GM18520 (cell line): ENCODE data around the gene ATP2B1.

Experiments used
- ATAC-seq: cut with Tn5 transposase; IDR thresholded peaks from one replicate; pipeline ENCODE4 v1.9.1; 2021; ENCODE audit not compliant: unreplicated experiment

The ATP2B1 gene

DNA sequence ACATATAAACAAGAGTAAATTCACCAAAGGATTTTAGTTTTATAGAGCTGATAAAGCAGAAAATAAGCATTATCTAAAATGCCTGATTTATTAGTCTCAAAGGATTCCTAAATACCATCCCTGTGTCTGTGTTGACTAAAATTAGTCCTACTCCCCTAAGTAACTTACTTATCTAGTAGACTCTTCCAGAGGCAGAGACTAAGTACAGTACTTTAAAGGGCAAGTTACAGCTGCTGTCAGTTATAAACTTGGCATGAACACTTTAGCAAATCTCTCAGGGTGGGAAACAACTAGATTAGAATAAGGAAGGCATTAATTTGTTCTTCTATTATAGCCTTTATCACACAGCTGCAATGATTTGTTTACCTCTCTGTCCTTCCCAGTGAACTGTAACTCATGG lies 46.0 kb downstream of the ATP2B1 start:
- ATAC-seq = no peak

DNA sequence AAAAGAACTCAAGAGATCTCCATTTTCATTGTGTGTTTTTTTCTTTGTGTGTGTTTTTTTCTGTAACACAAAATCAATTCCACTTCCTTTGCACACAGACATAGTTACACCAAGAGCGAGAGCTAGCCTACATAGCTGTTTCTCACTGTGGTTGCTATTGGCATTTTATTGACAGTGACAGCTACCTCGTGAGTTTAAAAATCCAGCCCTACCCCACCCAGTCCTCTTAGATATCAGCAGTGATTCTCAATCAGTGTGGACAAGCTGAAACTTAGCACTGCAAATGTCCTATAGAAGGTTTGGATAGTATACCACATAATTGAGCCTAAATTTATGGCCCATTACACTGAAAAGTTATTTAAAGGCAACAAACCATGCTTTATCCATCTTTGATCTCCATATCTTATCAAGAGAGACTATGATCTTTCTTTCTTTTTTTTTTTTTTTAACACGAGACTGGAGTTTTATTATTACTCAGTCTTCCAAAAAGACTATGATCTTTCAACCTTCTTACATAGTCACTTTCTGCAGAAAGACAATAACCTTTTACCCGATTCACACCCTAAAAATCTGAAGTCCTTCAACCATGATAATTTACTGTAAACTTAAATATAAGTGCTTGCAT lies 46.8 kb downstream of the ATP2B1 start:
- peak; percentile 27 for ATAC-seq

DNA sequence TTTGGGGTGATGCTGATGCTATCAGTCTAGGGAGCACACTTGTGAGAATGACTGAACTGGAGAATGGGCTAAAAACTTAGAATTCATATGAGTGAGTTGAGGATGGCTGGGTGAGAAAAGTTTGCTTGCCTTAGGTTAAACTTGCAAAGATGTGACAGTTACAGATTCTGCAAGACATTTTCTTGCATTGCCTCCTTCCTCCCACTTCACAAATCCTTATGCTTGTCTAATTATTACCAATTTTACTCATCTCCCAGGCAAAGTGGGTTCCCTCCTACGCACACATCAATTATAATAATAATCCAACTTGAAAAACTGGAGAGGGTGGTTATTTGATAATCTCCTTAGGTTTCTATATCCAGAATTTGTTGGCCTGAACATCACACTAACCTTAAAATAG lies 50.9 kb downstream of the ATP2B1 start:
- ATAC-seq = no peak

- ATAC-seq = no peak
Observed at GRCh38 chr12:89657066-89657465, 51.6 kb downstream of the ATP2B1 start.

- no peak for ATAC-seq
Observed at GRCh38 chr12:89655841-89656240, 52.8 kb downstream of the ATP2B1 start.

GRCh38 chr12:89651192-89651591 lies 57.4 kb downstream of the ATP2B1 start:
- ATAC-seq = no peak

DNA sequence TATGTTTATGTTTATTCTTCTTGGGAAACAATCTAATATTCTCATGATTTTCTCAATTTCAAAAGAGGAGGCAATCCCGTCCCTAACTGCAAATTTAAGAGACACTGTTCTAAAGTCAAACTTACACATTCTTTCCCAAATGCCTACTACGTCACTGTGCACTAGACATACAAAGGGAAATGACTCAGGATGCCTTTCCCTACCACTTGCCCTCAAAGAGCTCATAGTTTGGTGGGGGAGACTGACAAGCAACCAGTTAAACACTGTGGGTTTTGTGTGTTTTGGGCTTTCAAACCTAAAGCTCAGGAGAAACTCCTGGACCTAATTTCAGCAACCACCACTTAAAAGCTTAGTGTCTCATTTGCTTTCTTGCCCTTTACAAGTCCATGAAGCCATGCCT lies 58.4 kb downstream of the ATP2B1 start:
- ATAC-seq = no peak

- ATAC-seq = no peak
Observed at GRCh38 chr12:89649820-89650219, 58.8 kb downstream of the ATP2B1 start.

GRCh38 chr12:89649139-89649538 lies 59.5 kb downstream of the ATP2B1 start:
- no peak for ATAC-seq

DNA sequence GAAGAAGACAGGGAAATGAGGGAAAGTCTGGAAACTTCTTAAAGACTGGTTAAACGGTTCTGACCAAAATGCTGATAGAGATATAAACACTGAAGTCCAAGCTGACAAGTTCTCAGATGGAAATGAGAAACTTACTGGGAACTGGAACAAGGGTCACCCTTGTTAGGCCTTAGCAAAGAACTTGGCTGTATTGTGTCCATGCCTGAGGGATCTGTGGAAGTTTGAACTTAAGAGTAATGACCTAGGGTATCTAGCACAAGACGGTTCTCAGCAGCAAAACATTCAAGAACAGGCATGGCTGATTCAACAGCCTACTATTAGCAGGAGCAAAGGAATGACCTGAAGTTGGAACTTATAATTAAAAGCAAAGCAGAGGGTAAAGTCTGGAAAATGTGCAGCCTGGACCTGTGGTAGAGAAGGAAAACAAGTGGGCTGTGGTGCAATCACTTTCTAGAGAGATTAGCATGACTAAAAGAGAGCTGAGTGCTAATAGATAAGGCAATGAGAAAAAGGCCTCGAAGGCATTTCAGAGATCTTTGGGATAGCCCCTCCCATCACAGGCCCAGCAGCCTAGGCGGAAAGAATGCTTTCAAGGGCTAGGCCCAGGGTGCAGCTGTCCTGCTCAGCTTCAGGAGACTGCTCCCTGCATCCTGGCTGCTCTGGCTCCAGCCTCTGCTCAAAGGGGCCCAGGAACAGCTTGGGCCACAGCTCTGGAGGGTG lies 60.3 kb downstream of the ATP2B1 start:
- ATAC-seq = no peak

DNA sequence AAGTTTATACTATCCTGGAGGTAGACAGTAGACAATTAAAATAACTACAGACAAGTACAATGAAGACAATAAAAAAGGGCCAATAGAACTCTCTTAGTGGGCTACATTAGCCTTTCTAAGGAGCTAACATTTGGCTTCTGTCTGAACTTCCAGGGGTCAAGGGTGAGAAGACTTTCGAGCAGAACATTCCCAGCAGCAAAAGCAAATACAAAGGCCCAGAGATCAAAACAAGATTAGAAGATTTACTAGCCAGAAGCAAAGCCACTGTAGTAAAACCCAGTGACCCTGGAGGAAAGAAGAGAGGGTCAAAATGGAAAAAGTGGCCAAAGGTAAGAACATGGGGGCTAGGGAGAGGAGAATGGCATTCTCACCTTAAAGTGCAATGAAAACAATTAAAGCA lies 63.2 kb downstream of the ATP2B1 start:
- no peak for ATAC-seq

GRCh38 chr12:89642959-89643358 lies 65.7 kb downstream of the ATP2B1 start:
- ATAC-seq = no peak

DNA sequence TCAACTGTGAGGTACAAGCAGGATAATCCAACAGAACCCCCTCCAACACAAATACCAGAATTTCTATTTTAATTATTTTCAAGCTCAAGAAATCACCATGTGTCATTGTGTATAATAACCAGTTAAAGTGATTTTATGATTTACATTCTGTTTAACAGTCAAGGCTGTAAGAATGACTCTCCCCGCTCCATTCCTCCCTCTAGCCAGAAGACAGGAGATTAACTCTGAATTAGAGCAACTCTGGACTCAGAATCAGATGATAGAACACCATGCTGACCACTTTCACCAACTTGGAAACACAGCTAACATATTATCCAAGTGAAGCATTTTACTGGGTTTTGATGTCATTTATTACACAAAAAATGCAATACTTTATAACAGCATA lies 71.9 kb downstream of the ATP2B1 start:
- no peak for ATAC-seq

DNA sequence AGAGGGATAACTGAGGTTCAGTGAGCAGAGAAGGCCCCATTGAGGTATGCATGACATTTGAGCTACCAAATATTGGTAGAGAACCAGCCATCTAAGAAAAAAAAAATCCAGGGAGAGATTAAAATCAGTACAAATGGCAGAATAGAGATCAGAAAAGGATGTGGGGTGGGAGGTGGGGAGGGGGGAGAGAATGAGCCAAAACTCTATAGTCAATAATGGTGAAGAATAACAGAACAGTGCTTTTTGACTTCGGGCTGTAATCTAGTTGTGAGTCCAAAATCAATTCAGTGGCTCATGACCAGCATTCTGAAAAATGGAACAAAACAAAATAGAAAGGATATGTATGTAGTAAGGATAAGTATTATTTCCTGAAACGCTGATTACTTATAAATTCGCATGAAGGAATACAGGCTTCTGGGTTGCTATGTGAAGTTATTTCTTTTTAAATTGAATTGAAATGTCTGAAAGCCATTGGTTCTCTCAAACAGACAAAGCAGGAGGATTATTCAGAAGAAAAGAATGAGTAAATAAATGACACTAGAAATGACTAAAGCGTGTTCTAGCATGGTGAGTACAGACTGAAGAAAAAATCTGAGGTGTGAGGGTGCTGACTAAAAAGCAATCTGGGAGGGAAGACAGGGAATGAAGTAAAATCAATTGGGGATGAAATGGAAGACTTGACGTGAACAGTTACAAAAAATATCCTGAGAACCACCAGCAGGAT lies 72.4 kb downstream of the ATP2B1 start:
- ATAC-seq = no peak

DNA sequence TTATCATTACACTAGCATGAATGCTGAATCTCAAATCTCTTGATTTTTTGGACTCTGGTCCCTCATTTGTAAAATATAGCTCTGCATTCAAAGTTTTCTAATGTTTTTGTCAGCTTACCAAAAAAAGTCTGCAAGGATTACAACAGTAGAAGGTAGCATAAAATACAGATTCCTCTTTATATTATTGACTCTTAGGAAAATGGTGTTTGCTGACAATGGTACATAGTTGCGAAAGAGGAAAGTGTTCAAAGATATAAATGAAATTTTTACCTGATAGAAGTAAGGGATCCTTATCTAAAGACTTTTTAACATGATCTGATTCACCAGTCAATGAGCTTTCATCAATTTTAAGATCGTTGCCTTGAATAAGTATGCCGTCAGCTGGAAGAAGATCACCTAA lies 74.1 kb downstream of the ATP2B1 start:
- no peak for ATAC-seq

- ATAC-seq = no peak
Observed at GRCh38 chr12:89632778-89633177, 75.9 kb downstream of the ATP2B1 start.

DNA sequence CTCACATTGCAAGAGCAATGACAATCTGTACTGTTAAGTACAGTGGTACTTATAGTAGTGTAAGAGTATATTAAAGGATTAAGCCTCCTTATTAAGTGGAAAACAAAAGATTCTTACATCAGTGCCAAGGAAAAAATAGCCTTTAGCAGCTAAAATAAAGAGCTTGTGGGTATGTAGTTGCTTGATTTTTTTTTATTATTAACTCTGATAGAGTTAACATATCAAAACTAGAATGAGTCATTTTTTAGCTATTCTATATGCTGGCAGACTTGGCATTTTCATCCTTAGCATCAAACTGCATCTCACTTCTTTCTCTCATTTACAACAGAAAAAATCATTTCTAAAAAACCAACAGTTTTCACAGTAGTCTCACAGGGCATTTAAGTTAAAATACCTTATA lies 86.5 kb downstream of the ATP2B1 start:
- no peak for ATAC-seq

DNA sequence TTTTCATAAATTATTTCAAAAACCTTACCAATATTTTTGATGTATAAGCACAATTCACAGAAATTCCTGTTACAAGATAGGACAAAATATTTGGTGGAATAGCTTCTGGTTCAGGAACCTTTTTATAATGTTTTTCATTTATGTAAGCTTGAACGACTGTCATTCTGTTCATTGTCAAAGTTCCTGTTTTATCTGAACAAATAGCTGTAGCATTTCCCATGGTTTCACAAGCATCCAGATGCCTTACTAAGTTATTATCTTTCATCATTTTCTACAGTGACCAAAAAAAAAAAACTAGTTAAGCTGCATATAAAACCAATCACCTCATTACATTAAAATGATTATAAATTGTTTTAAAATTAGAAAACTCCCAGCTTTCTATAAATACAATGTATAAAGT lies 87.1 kb downstream of the ATP2B1 start:
- ATAC-seq = no peak

DNA sequence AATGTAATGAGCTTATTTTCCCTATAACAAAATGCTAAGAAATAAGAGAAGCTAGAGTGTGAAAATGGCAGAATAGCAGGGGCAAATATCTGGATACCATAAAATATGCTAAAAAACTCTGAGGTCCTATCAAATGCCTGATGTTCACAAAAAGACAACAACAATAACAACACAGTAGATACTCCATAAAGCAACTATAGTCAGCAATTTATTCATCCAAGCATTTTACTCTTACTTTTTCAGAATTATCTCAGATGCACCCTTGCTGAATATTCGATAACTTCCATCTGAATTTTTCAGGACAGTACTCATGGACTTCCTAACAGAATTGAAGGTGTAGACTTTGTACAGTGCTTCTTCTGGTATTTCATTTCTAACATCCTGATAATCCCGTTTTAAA lies 88.9 kb downstream of the ATP2B1 start:
- no peak for ATAC-seq

DNA sequence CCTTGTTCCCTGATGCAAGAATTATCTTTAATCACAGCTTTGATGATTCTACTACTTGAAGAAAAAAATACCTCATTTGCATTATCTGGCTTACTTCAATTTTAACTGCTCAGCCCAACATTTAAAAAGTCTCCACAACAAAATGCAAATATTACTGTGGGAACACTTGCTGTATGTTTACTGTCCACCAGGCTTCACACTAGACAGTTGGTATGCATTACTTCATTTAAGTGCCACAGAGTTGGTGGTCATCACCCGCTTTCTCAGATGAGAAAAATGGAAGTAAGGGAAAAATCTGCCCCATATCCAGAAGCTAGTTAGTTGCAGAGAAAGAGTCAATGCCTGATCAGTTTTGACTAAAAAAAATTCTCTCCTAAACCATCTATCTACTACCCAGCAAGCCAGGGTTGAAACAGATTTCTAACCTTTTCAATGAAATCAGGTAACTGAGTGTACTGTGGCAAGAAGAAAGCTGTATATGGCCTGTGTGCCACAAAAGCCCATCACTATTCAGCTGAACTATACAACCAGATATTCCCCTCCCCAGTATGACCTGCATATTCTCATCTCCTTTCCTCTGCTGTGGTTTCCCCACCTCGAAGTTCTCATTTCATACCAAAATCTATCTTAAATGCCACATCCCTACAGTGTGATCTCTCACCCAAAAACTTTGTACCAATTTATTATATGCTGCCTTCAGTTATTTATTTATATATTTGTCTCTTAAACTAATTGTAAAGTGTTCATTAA lies 90.3 kb downstream of the ATP2B1 start:
- ATAC-seq = no peak

GRCh38 chr12:89610366-89610765 lies 98.3 kb downstream of the ATP2B1 start:
- no peak for ATAC-seq

- no peak for ATAC-seq
Observed at GRCh38 chr12:89603678-89604077, 105.0 kb downstream of the ATP2B1 start.
